ENCODE results near the gene PLXNA4.

Gene PLXNA4

DNA sequence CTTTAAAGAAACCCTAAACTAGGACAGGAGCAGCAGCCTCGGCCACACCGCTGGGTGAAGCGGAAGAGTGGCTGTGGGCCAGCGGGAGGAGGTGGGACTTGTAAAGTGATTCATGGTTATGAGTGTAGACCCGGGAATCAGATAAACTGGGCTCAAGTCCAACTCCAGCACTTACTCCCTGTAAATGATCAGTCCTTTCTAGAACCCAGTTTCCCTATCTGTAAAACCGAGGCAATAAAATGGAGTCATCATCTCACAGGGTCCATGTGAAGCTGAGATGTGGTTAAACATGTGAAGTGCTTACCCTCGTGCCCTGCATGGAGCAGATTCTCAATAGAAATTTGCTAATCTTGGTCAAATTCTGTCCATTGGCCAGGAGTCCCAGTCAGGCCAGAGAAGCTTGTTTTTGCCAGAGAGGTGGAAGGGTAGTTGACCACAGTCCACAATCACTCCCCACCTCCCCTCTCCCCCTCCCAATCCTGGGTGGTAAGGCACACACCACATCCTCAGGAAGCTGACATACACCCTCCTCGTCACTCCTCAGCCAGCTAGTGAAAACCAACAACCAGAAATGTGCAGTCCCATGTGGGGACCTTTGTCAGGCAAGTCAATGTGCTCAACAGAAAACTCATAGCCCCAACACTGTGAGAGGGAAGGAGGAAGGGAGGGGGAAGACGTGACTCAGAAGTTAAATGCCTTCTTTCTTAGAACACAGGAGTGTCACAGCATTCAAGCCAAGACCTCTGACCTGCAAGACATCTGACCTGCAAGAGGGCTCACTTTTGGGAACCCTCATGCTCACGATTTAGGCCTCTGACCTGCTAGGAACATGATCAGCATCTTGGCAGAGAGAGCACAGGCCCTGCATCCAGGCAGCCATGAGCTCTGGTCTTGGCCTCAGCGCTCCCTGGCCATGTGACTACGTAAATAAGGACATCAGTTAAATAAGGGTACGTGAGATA lies 145.1 kb downstream of the PLXNA4 start:
- no peak for DNase-seq

DNA sequence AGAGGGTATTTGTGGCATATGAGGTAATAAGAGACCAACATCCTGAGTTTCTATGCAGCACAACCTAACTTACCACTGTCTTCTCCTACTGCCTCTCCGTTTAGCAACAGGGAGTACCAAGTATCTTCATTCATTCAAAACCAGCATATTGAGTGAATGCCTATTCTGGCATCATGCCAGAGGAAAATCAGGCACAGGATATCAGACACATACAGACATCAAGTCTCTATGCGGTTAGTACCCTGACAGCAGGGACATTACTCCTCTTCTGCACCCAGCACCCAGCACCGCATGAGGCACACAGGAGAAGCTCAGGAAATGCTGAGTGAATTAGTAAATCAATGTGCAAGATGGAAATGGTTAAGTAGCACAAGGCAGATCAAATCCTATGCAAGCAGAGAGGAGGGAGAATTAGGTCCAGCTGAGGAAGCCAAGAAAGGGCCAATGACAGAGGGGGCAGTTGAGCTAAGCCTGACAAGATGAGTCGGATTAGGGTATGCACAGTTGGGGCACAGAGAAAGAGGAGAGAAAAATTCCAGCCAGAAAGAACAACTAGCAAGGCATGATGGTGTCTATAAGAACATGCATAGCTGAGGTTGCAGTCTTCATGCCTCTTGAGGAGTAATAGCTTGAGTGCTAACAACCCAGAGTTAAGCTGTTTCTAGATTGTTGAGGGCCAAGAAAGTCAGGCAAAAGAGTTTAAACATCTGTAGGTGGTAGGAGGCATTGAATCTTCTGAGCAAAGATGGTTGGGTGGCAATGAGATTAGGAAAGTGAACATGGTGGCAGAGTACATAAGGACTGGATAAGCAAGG lies 146.0 kb downstream of the PLXNA4 start:
- DNase-seq, result no peak

DNA sequence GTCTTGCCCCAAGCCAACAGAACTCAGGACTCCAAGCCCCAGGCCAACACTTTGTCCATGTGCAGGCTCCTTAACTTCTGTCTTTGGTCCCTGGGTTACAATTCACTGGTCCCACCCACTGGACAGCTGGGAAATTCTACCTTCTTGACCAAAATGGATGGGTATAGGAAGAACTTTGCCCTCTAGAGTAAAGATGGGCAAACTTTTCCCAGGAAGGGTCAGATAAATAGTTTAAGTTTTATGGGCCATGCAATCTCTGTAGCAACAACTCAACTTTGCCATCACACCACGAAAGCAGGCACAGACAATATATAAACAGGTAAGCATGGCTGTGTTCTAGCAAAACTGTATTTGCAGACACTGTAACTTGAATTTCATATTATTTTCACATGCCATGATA lies 147.1 kb downstream of the PLXNA4 start:
- no peak for DNase-seq

DNA sequence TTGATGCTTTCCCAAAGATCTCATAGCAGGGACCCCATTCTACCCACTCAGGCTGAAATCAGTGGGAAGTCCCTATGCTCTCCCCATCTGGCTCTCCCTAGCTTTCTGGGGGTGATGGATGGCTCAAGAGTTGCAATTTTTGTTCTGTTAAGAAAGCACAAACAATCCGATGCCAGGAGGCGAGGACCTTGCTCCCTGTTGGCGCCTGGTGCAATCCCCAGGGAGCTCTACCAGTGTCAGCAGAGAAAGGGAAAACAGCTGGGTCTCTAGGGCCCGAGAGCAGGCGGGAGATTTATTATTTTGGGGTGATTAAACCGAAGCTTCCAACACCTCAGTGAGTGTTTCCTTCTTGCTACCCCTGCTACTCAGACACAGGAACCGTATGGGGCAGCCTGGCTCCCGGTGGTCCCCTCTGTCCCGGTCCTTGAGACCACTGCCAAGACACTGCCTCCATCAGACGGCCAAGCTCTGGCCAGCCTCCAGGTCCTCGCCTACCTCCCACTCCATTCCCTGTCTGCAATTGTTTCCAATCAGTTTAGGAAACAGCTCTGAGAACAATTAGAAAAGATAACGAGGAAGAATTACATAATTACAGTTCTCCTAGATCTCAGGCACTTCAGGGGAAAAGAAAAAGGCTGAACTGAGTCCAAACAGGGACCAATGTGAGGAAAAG lies 147.9 kb downstream of the PLXNA4 start:
- no peak for DNase-seq

DNA sequence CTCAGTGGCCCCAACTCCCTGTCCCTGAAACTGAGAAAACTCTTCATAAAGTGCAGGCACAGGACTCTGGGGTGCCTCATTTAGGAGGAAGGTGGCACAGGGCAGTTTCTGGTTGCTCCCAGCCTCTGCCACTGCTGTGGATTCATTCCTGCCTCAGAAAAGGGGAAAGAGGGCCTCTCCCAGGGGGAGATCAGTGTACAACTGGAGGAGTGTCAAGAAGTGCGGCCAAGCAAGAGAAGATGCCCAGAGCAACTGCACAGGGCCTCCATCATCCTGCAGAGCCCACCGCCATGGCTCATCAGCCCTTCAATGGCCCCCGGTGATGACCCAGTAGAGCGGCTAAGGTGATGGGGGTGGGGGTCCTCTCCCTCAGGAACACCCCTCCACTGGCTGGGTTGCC lies 150.3 kb downstream of the PLXNA4 start:
- no peak for DNase-seq

DNA sequence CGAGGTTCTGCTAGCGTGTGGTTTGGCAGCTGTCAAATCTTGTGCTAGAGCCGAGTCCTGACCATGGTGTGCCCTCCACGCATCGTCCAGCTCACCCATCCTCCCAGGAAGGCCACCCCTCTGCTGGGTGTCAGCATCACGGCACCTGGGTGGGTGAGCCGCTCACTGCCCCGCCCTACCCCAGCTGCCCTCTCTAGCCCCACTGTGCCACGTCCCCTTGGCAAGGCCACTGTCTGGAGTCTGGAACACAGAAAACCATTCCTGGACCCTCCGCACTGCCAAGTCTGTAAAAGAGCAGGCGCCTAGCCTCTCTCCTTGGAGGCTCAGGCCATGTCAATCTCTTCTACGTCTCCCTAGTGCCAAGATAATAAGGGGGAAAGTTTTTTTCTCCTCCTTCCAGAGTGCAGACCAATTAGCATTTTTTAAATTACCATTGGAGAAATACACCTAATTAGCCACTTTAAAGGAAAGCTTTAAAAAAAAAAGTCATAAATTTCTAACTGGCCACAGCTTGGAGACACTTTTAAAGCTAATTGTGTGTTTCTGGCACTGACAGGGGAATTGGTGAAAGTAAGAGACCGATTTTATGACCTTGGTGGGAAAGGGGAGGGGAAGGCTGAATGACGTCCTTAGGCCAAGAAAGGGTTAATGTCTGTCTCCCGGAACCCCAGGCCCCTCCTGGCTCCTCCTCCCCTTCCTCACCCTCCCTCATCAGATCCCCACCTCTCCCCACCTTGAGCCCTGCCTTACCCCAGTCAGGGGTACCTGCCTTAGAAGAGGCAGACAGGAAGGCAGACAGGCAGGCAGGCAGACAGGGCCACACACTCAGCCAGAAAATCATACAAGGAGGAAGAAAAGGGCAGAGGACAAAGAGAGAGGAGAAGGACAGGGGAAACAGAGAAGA lies 151.2 kb downstream of the PLXNA4 start:
- DNase-seq, result no peak

DNA sequence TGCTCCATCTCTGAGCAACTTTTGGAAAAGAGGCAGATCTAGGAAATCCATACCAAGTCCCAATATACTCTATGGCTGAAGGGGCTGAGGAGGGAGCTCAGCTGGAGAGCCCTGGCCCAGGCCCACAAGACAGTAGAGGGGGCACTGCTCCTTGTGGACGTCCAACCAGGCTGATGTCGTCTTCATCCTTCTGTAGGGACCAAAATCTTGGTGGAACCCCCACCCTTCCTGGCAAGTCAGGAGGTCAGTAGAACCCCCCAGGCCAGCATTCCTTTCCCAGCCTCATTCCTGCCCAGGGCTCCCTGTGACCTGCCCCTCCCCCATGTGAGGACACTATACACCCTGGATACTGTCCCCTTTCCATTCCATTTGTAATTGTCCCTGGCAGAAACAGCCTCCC lies 152.0 kb downstream of the PLXNA4 start:
- no peak for DNase-seq

DNA sequence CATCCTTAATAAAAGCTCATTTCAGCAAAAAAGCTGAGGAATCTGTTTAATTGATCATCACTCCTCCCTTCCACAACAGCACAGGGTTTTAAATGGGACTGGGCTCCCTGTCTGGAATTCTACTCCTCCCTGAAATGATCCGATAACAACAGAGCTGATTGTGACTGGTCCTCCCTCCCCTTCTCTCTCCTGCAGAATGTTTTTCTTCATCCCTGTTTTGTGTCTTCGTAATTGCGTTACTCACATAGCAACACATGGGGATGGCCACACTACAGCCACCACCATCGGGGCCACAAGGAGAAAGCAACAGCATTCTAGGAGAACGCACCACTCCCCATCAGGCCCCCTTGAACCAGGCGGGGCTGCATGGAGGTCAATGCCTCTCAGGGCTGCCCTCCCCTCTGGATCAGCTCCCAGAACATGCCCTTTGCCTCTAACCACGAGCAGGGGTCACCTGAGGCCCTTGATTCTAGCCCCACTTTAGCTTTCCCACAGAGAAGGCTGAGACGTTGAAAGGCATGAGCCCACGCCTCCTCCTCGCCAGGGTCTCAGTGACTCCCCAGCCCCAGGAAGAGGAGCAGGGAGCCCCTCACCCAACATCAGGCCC lies 152.6 kb downstream of the PLXNA4 start:
- no peak for DNase-seq

DNA sequence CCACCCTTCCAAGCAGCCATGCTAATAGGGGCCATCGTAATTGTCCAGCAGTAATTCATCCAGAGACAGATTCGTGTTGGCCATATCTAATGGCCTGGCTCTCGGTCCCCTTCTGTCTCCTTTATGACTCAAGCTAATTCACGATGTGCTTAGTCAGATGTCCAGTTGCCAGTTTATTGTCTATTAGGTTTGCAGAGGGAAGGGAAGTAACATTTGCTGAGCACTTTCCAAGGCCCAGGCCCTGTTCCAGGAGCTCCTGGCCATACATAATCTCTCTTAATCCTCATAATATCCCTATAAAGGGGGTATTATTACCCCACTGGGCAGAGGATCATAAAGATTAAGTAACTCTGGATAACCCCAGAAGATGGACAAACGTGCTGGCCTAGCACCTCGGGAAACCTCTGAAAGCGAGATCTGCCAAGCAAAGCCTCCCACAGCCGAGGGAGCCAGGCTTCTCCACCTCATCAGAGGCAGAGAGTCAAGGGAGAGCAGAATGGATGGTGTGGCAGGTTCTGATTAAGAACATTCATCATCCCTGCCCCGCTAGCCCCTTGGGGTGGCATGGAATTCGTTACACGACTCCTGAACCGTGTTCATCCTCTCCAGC lies 153.7 kb downstream of the PLXNA4 start:
- DNase-seq, result no peak

DNA sequence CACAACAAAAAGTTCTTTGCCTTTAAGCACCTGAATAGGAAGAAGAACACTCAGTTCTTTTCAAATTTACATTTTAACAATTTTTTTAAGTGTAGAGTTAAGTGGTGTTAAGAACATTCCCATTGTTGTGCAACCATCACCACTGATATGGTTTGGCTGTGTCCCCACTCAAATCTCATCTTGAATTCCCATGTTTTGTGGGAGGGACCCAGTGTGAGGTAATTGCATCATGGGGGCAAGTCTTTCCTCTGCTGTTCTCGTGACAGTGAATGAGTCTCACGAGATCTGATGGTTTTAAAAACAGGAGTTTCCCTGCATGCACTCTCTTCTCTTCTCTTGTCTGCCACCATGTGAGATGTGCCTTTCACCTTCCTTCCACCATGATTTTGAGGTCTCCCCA lies 155.7 kb downstream of the PLXNA4 start:
- no peak for DNase-seq

DNA sequence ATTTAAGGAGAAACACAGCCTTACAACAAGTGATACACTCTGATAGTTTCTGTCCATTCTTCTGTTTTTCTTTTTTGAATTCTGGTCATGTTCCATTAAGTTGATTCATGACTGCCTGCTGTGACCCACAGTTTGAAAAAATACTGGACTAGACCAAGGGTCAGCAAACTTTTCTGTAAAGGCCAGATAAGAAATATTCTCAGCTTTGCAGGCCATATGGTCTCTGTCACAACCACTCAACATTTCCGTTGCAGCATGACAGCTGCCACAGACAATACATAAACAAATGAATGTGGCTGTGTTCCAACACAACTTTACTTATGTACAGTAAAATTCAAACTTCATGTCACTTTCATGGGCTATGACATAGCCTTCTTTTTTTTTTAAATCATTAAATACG lies 156.7 kb downstream of the PLXNA4 start:
- DNase-seq, result no peak

DNA sequence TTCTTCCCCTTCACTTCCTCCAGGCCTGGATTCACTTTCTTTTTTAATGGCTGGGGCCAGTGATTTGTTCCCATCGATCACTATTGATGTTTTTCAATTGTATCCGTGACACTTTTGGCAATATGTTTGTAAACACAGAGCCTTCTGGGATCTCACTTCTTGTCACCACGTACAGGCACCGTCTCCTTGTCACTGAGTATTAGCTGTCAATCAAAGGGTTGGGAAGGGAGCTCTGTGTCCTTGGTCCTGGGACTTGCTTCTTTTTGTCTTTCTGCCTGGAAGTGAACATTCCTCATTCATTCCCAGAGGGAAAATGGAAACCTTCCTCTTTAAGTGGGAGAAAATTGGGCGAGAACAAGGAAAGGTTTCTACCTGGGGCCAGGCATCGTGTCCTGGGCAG lies 157.4 kb downstream of the PLXNA4 start:
- no peak for DNase-seq

DNA sequence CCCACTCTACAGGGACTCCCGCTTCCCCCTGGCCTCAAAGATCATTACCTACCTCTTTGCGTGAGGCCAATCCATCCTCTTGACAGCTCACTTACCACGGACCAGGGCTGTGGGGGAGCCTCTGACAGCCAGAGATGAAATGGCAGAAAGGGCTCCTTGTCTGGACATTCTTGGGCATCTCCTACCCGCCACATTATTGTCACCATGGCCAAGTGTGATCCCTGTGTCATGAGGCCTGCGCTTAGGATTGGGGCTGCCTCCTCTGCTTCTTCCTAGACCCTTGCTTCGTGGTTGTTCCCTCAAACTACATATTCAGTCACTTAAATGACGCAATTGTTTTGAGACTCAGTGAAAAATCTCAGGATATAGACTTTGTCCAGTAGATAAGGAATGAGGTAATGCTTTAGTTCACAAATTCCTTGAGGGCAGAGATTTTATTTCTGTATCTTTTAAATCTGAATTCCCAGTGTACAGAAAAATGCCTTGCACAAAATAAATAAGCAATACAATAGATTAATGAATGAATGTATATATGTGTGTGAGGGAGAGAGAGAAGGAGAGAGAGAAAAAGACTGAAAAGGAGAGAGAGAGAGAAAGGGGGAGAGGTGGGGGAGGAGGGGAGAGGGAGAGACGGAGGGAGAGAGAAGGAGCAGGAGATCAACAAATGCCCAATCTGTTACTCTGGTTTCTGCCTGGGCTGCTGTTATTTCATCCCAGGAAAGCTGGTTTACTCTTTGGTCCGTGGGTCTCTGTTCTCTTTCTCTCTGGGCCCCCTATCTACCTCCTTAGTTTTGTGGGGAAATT lies 159.0 kb downstream of the PLXNA4 start:
- DNase-seq, result no peak

DNA sequence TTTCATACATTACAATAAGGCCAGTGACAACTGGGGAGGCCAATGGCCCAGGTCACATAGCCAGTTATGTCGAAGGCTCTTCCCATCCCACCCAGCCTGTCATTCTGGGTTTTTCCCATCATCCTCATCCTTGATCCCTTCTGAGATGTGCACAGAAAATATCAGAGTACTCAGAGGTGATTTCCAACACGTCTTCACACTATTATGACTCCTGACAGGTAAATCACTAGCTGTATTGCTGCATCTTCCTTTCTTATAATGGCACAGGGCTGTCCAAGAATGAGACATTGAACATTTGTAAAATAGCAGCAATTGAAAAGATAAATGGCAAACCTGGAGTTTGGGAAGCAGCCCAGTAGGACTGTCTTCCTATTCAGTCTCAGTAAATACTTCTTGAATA lies 159.9 kb downstream of the PLXNA4 start:
- DNase-seq, result no peak

DNA sequence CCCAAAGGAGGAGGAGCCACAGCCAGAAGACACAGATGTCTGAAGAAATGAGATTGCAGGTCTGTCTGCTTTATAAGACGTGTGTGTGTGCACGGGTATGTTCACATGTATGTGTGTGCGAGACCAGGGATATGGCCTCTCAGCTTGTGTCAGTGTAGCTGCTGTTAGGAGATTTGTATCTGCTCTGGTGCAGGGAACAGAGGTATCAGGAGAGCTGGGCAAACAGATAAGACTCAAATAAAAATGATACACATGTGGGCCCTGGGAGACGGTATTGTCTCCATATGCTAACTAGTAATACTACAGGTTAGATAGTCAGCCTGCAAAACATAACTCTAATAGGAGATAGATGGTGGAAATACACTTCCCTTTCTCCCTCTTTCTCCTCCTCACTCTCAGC lies 161.0 kb downstream of the PLXNA4 start:
- no peak for DNase-seq

DNA sequence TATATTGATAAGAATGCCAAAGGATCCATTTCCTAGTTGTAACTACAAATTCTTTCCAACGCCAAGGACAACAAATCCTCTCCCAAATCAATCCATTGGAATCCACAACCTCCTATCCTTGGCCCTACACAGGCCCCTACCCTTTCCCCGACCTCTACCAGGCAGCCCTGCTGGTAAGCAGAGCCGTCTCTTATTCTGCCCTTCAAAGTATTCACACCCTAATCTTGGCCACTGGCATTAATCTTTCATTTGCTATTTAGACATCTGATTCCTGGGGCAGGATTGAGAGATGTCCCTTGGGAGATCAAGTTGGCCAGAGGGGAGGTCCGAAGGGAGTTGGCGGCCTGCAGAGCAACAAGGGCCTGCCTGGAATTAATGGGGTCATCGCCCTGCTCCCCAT lies 161.4 kb downstream of the PLXNA4 start:
- no peak for DNase-seq

DNA sequence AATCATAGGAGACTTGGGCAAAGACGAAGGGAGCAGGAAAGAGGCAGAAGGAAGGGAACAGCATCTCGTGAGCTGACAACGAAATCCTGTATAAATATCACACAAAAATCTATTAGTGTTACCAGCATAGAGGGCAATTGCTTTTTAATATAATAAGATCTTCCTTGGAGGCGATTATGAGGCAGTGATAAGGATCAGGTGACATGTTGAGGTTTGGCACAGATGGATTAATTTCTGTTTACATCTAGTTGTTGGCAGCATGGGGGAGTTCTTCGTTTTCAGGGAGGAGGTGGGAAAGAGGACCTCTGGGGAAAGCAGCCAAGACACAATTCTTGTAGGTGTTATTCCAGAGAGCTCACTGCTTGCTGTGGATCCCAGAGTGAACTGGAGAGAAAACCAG lies 163.8 kb downstream of the PLXNA4 start:
- DNase-seq, result no peak

DNA sequence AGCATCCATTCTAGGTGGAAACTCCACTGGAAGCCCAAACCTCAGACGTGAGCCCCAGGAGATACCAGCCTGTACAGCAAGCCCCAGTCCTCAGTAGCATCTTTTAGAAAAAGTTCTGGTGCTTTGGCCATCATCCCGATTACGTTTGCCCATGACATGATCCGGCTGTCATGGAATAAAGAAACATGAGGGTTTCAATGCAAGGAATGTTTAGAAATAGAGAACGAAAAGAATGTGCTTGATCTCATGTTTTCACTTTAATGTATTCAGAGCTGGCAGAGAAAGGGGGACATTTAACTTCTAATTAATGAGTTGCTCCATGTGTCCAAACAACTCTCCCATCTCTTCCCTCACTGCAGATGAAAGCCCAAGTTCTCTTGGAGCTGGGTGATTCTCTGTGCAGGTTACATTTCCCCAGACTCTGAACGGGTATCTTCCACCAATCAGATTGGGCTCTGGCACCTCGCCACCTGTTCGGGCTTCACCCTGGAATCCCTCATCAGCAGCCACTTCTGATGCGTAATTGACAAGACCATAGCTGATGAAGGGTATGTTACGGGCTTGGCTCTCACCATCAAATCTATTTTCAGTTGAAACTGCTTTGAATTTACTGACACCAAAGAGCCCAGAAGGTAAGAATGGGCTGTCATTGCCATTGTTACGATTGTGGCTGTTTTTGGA lies 165.3 kb downstream of the PLXNA4 start:
- DNase-seq, result no peak

DNA sequence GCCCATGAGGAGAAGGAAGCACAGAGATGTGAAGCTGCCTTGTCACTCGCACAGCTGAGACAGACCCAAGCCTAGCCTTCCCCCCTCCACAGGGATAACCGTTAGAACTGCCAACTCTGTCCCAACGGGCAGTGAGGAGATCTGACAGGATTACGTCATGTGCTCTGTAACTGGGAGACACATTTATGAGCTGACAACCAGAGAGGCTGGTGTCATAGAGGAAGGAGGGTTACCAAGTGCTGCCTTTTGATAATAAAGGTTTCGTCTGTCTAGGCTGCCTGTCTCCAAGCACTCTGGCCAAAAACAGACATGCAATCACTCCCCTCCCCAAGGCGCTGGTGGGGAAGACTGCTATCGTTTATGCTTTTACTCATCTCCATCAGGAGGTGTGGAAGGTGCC lies 165.9 kb downstream of the PLXNA4 start:
- DNase-seq, result no peak

DNA sequence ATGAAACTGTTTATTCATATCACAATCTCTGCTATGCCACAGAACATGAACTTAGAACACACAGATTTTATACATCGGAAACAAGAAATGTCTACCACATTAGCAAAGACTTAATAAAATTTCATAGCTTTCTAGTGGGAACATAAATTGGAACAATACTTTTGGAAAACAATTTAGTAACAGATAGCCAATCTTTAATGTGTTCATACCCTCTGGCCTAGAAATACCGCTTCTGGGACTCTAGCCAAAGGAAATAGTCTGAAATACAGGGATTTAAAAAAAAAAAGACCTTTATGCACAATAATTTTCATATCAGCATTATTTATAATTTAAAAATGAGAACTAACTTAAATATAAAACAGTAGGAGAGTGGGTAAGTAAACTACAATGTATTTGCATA lies 168.5 kb downstream of the PLXNA4 start:
- no peak for DNase-seq
